Kidney glomerular epithelial cell (primary cell): ENCODE measurements around the gene TMPO.
A peak's percentile ranks its signal among the peaks of the same experiment; 100 is the strongest.
"Not testable (repeated sequence)": the region's sequence is repeated elsewhere in the genome, so short reads cannot be mapped to it uniquely, and the experiment has no call there.

Experiments used
- DNase-seq: peaks from one replicate; lab custom pipeline; 2025; lab: John Stamatoyannopoulos, UW

The TMPO gene

DNA sequence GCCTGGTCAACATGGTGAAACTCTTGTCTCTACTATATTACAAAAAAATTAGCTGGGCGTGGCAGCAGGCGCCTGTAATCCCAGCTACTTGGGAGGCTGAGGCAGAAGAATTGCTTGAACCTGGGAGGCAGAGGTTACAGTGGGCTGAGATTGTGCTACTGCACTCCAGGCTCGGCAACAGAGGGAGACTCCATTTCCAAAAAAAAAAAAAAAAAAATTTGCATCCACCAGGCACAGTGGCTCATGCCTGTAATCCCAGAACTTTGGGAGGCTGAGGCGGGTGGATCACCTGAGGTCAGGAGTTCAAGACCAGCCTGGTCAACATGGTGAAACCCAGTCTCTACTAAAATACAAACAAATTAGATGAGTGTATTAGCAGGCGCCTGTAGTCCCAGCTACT lies 3.6 kb upstream of the TMPO start:
- not testable (repeated sequence) for DNase-seq

DNA sequence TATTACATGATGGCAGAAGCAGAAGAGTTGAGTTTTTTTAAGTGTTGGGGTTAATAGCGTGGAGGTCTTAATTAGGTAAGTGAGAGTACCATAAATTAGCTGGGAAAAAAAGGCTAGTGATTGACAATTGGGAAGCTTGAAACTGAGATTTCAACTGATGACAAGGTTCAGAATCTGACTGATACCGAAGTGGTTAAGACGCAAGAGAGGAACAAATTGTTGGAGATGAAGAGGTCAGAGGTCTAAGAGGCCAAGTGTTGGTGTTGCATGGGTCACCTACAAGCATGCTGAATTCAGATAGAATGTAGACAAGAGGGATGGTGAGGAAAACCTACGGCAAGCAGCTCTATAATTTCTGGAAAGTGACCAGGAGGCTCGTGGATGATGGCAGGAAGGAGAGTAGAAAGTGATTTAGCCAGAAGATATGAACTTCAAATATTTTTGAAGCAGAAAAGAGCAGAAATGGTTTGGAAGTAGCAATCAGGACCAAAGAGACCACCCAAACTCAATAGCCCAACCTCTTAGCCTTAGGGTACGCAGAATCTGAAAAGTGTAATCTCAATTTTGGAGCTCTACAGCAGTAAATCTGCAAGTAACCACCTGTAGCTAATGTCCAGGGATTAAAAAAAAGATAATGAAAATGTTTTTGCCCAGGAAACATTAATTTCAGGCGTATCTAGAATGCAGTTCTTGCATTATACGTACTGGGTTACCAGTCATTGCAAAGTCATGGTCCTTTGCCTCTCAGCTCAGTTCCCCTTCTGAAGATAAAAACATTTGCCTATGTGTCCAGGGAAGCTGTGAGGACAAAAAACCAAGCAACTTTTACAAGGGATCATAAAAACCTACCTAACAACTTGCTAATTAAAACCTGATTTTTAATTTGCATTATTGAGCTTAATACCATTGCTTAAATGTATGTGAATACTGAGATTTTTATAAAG lies 1.7 kb upstream of the TMPO start:
- no peak for DNase-seq

DNA sequence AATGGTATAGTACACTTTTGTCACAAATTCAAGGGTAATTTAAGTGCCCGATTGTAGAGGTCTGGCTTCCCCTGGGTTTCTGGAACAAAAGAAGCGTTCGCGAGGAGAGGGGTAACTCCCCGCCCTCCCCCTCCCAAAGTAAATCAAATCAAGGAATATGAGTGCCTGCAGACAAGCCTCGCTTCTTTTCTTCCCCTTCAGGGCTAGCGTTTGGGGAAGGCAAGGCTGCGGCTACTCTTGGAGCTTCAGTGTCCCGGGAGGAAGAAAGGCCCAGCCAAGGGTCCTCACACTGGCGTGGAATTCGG lies 456 bp upstream of the TMPO start:
- no peak for DNase-seq

DNA sequence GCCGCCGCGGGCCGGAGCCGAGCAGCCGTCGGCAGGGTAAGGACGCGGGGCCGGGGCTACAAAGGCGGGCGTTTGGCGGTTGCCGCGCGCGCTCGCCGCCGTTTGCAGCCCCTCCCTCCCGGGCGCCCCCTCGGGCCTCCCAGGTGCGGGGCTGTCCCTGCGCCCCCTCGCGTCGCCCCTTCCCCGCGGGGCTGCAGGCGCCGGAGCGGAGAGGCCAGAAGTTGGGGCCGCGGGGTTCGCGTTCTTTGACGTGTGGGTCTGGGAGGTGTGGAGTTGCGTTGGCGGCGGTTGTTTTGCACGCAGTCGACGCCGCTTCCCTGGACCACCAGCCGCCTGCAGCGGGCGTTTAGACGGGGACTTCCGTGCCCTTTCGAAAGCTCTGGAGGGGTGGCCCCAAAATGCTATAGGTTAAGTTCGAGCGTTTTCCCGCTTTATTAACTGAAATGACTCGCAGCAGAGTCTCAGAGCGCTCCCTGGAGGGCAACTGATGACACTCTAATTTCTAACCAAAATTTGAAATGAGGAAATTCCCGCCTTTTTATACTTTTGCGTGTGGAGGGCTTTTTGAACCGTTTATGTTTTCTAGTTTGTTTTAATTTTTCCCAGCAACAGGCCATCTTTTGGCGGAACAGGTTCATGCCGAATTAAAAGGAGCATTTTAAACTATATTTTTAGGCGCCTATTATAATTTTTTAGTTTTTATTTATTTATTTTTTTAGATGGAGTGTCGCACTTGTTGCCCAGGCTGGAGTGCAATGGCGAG lies 902 bp downstream of the TMPO start:
- peak; percentile 81 for DNase-seq

DNA sequence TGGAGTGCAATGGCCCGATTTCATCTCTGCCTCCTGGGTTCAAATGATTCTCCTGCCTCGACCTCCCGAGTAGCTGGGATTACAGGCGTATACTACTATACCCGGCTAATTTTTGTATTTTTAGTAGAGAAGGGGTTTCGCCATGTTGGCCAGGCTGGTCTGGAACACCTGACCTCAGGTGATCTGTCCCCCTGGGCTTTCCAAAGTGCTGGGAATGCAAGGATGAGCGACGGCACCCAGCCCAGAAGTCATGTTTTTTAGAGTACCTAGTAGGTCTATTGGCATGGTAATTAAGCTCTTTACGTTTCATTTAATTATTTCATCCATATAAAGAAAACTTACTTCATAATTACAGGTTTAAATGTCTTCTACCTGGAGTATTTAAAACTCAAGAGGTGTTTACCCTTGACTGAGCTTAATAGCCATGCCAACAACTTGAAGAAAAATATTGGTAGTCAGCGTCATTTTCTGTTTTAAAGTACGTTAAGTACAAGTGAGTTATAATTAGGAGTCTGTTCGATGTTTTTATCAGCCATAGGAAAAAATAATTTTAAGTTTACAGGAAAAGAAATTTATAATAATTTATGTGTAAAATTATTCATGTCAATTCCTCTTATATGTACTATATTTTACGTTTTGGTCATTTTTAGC lies 4.0 kb downstream of the TMPO start:
- no peak for DNase-seq

DNA sequence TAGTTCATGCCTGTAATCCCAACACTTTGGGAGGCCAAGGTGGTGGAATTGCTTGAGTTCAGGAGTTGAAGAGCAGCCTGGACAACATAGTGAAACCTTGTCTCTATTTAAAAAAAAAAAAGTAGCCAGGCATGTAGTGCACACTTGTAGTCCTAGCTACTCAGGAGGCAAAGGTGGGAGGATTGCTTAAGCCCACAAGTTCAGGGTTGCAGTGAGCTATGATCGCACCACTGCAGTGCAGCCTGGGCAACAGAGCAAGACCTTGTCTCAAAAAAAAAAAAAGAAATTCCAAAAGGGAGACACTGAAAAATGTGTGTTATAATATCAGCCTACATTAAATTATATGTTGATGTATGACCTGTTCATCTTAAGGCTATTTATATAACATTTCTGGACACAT lies 14.7 kb downstream of the TMPO start:
- DNase-seq = no peak

DNA sequence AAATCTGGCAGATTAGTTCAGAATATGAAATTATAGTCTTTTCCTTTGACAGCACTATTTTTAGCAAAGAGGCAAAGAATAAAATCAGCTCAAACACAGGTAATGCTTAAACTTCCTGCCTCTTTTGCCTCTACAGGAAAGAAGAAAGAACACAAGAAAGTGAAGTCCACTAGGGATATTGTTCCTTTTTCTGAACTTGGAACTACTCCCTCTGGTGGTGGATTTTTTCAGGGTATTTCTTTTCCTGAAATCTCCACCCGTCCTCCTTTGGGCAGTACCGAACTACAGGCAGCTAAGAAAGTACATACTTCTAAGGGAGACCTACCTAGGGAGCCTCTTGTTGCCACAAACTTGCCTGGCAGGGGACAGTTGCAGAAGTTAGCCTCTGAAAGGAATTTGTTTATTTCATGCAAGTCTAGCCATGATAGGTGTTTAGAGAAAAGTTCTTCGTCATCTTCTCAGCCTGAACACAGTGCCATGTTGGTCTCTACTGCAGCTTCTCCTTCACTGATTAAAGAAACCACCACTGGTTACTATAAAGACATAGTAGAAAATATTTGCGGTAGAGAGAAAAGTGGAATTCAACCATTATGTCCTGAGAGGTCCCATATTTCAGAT lies 17.4 kb downstream of the TMPO start:
- DNase-seq = peak; percentile 68

DNA sequence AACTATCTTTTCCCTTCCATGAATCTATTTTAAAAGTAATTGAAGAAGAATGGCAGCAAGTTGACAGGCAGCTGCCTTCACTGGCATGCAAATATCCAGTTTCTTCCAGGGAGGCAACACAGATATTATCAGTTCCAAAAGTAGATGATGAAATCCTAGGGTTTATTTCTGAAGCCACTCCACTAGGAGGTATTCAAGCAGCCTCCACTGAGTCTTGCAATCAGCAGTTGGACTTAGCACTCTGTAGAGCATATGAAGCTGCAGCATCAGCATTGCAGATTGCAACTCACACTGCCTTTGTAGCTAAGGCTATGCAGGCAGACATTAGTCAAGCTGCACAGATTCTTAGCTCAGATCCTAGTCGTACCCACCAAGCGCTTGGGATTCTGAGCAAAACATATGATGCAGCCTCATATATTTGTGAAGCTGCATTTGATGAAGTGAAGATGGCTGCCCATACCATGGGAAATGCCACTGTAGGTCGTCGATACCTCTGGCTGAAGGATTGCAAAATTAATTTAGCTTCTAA lies 18.4 kb downstream of the TMPO start:
- no peak for DNase-seq

DNA sequence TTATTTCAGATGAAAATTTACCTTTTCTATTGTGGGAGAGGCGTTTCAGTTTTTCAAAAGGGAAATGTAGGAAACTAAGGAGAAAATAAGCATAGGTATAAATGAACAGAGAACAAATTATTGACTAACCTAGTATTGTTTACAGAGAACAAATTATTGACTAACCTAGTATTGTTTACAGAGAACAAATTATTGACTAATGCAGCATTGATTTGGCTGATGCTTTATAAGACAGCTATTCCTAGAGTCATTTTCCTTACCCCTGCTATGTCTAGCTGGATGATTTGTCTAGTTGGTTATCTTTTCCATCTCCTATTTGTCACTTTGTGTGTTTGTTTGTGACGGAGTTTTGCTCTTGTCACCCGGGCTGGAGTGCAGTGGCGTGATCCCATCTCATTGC lies 22.6 kb downstream of the TMPO start:
- DNase-seq = no peak

DNA sequence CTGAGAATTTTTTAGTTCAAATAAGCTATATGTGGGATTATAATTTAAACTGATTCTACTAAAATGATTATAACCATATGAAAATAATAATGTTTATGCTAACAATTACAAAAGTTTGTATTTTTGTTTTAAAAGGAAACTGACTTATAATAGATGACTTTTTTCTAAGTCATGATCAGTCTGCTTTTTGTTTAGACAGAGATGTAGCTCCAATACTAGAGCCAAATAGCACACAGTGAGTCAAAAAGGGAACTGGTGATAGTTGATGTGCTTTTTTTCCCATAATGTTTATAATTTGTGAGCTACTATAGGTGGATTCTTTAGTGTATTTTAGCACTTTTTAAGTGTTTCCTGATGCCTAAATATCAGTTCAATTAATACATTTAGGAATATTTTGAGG lies 28.3 kb downstream of the TMPO start:
- DNase-seq = no peak

DNA sequence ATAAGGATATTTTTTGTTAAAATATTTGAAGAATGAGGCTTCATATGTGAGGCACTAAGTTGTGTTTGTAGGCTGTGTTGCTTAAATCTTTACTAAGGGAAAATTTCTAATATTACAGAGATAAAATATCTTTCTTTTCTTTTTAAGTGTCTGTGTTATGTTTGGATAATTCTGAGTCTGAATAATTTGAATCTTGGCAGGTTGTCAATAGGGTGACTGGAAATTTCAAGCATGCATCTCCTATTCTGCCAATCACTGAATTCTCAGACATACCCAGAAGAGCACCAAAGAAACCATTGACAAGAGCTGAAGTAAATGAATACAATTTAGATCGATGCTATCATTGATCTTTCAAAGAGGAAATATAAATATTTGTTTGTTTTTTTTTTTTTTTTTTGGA lies 29.4 kb downstream of the TMPO start:
- no peak for DNase-seq

DNA sequence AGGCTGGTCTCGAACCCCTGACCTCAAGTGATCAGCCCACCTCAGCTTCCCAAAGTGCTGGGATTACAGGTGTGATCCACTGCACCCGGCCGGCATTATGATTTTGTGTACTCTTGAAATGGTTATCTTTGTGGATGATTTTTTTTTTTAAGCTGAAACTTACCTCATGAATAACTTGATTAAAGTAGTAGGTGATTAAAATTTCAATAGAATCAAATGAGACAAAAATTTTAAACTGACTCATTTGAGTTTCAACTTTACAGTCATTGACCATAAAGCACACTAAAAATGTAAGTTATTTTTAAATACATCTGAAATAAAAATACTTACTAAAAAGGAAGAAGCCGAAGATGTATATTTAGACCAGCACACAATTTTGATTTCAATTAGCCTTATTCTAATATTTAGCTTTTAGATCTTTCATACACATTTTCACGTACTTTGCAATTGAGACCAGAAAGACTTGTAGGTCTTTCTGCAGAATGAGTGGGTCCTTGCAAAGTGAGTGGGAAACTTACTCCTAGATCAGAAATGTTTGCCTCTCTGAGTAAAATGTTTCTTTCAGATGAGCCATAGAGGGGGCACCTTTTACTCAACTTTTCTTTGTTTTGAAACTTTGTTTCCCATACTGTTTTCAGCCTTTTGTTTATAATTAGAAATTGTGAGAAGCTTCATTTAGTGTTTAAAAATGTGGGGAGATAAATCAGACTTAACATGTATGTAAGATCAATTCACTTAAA lies 34.2 kb downstream of the TMPO start:
- DNase-seq = no peak

DNA sequence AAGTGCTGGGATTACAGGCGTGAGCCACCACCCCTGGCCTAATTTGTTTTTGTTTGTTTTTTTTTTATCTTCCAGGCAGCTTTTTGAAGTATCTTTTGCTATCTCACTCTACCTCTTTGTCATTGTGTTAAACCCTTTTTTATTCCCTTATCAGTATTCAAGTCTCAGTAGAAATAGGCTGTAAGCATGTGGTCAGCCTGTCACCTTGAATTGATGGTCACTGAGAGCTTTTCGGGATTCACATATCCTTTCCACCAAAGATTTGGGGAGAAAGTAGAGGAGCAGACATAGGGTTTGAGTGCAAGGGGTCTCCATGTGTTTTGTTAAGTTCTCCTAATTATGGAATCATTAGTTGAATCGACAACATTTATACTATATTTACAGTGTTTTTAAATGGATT lies 36.4 kb downstream of the TMPO start:
- no peak for DNase-seq

DNA sequence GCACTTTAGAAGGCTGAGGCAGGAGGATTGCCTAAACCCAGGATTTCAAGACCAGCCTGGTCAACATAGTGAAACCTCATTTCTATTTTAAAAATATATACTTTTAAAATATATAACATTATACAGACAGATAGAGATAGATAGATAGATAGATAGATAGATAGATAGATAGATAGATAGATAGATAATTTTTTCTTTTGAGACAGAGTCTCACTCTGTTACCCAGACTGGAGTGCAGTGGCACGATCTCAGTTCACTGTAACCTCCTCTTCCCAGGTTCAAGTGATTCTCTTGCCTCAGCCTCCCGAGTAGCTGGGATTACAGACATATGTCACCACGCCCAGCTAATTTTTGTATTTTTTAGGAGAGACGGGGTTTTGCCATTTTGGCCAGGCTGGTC lies 42.7 kb downstream of the TMPO start:
- DNase-seq = not testable (repeated sequence)

DNA sequence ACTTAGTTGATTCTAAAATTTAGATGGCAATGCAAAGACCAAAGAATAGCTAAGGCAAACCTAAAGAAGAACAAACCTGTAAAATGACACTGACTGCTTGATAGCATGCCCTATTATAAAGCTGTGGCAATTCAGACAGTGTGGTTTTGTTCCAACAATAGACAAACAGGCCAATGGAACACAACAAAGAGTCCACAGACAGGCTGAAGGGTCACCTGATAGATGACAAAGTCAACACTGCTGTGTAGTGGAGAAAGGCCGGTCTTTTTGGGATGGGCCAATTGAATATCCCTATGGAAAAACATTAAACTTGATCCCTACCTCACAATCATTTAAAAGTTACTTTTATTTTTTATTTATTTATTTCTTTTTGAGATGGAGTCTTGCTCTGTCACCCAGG lies 44.3 kb downstream of the TMPO start:
- DNase-seq = no peak

DNA sequence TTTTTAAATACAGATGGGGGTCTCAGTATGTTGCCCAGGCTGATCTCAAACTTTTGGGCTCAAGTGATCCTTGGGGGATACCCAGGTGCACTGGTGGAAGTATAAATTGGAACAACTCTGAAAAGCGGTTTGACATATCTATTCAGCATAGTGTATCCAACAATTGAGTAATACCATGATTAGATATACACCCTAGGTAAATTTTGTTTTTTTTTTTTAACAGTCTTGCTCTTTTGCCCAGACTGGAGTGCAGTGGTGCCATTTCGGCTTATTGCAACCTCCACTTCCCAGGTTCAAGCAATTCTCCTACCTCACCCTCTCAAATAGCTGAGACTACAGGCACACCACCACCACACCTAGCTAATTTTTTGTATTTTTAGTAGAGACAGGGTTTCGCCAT lies 46.5 kb downstream of the TMPO start:
- DNase-seq = no peak

DNA sequence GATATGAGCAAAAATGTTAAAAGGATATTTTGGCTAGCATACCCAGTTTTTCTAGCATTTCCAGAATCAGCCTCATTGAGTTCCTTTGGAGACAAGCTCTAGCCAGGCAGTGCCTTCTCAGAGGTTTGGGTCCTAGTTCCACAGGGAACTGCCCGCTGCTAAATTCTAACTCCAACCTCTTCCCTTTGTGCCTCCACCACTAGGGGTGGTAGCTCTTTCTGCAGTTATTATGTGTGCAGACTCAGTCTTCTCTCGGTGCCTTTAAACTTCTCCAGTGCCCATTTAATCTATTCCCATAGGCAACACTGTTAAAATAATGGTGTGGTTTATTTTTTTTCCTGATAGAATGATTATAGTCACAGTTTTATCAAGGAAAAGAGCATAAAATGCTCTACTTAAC lies 56.6 kb downstream of the TMPO start:
- DNase-seq = no peak

DNA sequence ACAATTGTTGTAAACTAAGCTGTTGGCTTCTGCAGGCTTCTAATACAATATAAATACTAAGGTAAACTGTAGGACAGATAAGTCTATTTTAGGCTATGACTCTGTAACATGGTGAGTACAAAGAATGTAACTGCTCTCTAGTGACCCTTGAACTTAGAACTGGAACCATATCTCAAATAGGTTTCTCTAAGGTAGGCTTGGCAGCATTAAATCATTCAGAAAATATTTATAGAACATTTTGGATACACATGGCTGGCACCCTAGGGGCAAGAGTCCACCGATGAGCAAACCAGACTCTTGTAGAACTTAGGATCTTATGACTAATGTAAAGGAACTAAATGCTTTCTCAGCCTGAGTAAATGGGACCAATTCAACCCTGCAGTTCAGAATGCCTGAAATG lies 58.7 kb downstream of the TMPO start:
- peak; percentile 72 for DNase-seq

DNA sequence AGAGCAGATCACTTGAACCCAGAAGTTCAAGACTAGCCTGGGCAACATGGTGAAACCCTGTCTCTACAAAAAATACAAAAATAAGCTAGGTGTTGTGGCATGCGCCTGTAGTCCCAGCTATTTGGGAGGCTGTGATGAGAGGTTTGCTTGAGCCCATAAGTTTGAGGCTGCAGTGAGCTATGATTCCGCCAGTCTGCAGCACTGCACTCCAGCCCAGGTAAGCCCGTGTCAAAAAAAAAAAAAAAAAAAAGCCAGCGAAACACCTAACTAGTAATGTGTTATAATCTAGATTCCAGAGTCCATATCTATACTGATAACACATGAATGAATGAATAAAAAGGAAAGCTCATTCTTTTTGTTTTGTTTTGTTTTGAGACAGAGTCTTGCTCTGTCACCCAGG lies 59.6 kb downstream of the TMPO start:
- DNase-seq = no peak

DNA sequence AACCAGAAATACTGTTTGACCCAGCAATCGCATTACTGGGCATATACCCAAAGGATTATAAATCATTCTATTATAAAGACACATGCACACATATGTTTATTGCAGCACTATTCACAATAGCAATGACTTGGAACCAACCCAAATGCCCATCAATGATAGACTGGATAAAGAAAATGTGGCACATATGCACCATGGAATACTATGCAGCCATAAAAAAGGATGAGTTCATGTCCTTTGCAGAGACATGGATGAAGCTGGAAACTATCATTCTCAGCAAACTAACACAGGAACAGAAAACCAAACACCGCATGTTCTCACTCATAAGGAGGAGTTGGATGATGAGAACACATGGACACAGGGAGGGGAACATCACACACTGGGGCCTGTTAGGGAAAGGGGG lies 61.4 kb downstream of the TMPO start:
- DNase-seq = not testable (repeated sequence)

DNA sequence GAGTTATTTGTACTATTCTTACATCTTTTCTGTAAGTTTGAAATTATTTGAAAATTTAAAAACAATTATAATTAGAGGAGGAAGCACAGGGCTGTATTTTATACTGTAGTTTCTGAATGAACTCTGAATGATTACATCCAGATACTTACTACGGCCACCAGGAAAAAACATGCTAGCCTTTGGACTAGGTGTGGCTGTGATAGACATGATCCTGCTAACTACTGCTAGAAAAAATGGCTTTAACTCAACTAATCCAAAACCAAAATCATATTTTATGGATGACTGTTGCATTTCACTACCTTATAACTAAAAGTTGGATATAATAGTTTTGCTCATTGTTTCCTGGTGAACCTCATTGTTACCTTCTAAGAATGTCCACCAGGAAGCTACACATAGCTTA lies 63.0 kb downstream of the TMPO start:
- no peak for DNase-seq

DNA sequence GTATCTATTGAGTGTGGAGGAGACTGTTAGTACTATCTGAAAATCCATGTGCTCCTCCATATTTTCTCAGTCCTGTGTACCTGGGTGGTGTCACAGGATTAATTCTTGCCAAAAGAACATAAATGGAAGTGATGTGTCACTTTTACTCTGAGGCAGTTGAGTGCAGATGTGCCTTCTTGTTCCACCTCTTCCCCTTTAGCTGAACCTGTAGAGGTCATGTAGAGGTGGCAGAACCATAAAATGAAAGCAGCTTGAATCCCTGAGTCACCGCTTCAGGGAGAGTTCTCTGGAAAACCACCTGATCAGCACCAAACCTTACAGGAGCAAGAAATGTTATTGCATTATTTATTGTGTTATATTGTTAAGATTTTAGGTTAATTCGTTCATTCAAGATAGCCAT lies 63.4 kb downstream of the TMPO start:
- peak; percentile 33 for DNase-seq
